NB4 (cell line): Measurements from ENCODE around the gene PRPF6.

Experiments used
- DNase-seq: peaks from one replicate; pipeline ENCODE4 v3.0.0; 2010; ENCODE audit warnings: low read depth
- H3K4me3 ChIP-seq: one replicate; pipeline ENCODE4 v1.5.1; 2011; ENCODE audit warnings: mild to moderate bottlenecking, low read depth, low read length, moderate library complexity
- CTCF ChIP-seq: IDR thresholded peaks from one replicate; pipeline ENCODE4 v1.5.1; 2012; ENCODE audit warnings: low read depth, low read length
- MAX ChIP-seq: IDR thresholded peaks from 2 replicates; pipeline ENCODE4 v1.6.1; 2011; ENCODE audit warnings: low read depth, low read length
- MYC ChIP-seq: IDR thresholded peaks from 2 replicates; pipeline ENCODE4 v1.6.1; 2011; ENCODE audit warnings: low read depth, low read length
- POLR2A ChIP-seq: IDR thresholded peaks from 2 replicates; pipeline ENCODE4 v1.6.1; 2011; ENCODE audit warnings: mild to moderate bottlenecking; ENCODE audit not compliant: insufficient read length; ENCODE audit errors: extremely low read depth

PRPF6 gene

GRCh38 chr20:64065974-64066343 lies 85.0 kb downstream of the PRPF6 start:
- DNase-seq = peak; percentile 89
- H3K4me3 ChIP-seq = no peak overlapping the region
- TF ChIP-seq MAX = peak; percentile 28; the same call in 1 of the 2 replicates
- TF ChIP-seq MYC = no peak

- TF ChIP-seq MYC = no peak
- TF ChIP-seq POLR2A = no peak
- TF ChIP-seq CTCF = no peak
- H3K4me3 ChIP-seq = no peak overlapping the region
- peak; percentile 35 for DNase-seq
These were observed 86.2 kb downstream of the PRPF6 start for GRCh38 chr20:64067005-64067632.

GRCh38 chr20:64067733-64068307 lies 86.9 kb downstream of the PRPF6 start:
- DNase-seq = no peak
- H3K4me3 ChIP-seq = no peak overlapping the region
- TF ChIP-seq CTCF = no peak

- TF ChIP-seq CTCF (no peak), MAX (no peak), MYC (no peak), POLR2A (no peak)
- no peak overlapping the region for H3K4me3 ChIP-seq
- DNase-seq = peak; percentile 35
These were observed 87.7 kb downstream of the PRPF6 start for GRCh38 chr20:64068386-64069208.

- DNase-seq = no peak
- TF ChIP-seq MYC = no peak
- no peak for TF ChIP-seq MAX
- TF ChIP-seq POLR2A = no peak
- no peak for TF ChIP-seq CTCF
- no peak overlapping the region for H3K4me3 ChIP-seq
These were observed 88.3 kb downstream of the PRPF6 start for GRCh38 chr20:64069209-64069613.

- peak; percentile 58 for DNase-seq
- peak; percentile 54 for TF ChIP-seq MAX
- TF ChIP-seq CTCF = peak; percentile 93
- TF ChIP-seq POLR2A = no peak
- no peak for TF ChIP-seq MYC
- no peak overlapping the region for H3K4me3 ChIP-seq
These were observed 88.8 kb downstream of the PRPF6 start for GRCh38 chr20:64069614-64070243.
